Neutrophil (primary cell): Measurements from ENCODE around the gene ANKLE2.
"Not testable (repeated sequence)": the region's sequence is repeated elsewhere in the genome, so short reads cannot be mapped to it uniquely, and the experiment has no call there.

Experiments used
- H3K27ac ChIP-seq: fragments of 200-600 bp; sonication (generic); 2 replicates; pipeline ENCODE4 v1.5.1; 2016; ENCODE audit warnings: mild to moderate bottlenecking, moderate library complexity
- H3K27me3 ChIP-seq: fragments of 200-600 bp; sonication (generic); 2 replicates; pipeline ENCODE4 v1.6.0; 2016; ENCODE audit warnings: mild to moderate bottlenecking
- H3K36me3 ChIP-seq: fragments of 200-600 bp; sonication (generic); 2 replicates; pipeline ENCODE4 v1.5.1; 2017
- H3K4me1 ChIP-seq, 2 experiments: fragments of 200-600 bp in 1 of 2; sonication (generic) in 1 of 2; 1 replicate in 1 of 2; 2 replicates in 1 of 2; pipeline versions ENCODE4 v1.5.1 to v1.6.1; 2013 to 2016; ENCODE audit warnings: low read depth in 1 of 2, low read length in 1 of 2, mild to moderate bottlenecking in 1 of 2, moderate library complexity in 1 of 2; ENCODE audit not compliant: control insufficient read depth in 1 of 2, insufficient read depth in 1 of 2
- H3K4me3 ChIP-seq, 2 experiments: fragments of 200-600 bp in 1 of 2; sonication (generic) in 1 of 2; 1 replicate in 1 of 2; 2 replicates in 1 of 2; pipeline ENCODE4 v1.5.1; 2013 to 2016; ENCODE audit warnings: low read depth in 1 of 2, low read length in 1 of 2, mild to moderate bottlenecking in 1 of 2, moderate library complexity in 1 of 2
- H3K9me3 ChIP-seq: fragments of 200-600 bp; sonication (generic); 2 replicates; pipeline ENCODE4 v1.5.1; 2016
- TF ChIP-seq, protein P1 (sequence below): fragments of 200-600 bp; sonication (generic); IDR thresholded peaks from 2 replicates; pipeline ENCODE4 v1.5.1; 2016; ENCODE audit warnings: antibody characterized with exemption

The ANKLE2 gene

DNA sequence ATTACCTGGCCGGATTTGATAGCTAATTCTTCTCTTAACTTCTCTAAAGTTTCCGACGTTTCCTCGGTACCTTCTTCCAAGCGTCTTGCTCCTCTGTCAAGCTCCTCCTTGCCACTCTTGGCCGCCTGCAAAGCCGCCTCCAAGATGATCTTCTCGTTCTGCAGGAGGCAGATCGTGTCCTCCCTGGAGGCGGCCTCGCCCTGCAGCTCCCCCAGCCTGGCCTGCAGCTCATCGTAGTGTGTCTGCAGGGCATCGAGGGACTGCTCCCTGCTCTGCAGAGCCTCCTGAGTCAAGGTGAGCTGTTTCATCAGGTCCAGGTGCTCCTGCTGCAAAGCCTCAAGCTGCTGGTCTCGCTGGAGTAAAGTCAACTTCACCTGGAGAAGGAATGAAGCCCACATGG lies 34.2 kb upstream of the ANKLE2 start:
- H3K9me3 ChIP-seq: no peaks in the 10 kb centered on the region
- H3K36me3 ChIP-seq: peaks cover 84% of the 10 kb centered on the region
- H3K27ac ChIP-seq: no peak overlapping the region
- no peaks in the 10 kb centered on the region for H3K4me1 ChIP-seq
- TF ChIP-seq, protein P1, sequence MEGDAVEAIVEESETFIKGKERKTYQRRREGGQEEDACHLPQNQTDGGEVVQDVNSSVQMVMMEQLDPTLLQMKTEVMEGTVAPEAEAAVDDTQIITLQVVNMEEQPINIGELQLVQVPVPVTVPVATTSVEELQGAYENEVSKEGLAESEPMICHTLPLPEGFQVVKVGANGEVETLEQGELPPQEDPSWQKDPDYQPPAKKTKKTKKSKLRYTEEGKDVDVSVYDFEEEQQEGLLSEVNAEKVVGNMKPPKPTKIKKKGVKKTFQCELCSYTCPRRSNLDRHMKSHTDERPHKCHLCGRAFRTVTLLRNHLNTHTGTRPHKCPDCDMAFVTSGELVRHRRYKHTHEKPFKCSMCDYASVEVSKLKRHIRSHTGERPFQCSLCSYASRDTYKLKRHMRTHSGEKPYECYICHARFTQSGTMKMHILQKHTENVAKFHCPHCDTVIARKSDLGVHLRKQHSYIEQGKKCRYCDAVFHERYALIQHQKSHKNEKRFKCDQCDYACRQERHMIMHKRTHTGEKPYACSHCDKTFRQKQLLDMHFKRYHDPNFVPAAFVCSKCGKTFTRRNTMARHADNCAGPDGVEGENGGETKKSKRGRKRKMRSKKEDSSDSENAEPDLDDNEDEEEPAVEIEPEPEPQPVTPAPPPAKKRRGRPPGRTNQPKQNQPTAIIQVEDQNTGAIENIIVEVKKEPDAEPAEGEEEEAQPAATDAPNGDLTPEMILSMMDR: no peak
- H3K4me3 ChIP-seq: no peak overlapping the region
- H3K27me3 ChIP-seq: no peaks in the 10 kb centered on the region

DNA sequence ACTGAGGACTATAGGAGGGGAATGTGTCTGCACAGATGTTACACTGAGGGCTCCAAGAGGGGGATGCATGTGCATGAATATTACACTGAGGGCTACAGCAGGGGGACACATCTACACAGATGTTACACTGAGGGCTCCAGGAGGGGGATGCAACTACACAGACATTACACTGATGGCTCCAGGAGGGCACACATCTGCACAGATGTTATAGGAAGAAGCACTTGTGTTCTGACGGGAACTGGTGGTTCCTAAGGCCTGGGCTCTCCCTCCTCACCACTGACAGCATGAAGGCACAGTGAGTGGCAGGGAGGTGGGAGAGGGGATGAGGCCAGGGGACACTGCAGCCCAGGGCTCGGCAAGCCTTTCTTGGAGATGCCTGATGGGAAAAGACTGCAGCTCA lies 30.3 kb upstream of the ANKLE2 start:
- not testable (repeated sequence) for H3K9me3 ChIP-seq, H3K27me3 ChIP-seq, H3K4me1 ChIP-seq, H3K27ac ChIP-seq, H3K4me3 ChIP-seq
- H3K36me3 ChIP-seq: peaks cover 69% of the 10 kb centered on the region

DNA sequence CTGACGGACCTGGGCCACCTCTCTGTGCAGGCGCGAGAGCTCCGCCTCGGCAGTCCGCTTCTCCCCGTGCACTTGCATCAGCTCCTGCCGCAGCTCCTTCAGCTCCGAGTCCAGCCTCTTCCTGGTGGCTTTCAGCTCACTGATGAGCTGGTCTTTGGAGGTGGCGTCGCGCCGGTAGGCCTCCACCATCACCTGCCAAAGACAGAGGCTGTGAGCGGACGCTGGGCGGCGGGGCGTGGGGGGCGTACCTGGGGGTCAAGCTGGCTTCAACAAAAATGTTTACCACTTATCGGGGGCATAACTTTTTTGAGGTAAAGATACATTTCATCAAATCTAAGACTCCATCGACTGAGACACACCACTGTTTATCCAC lies 27.5 kb upstream of the ANKLE2 start:
- no peak overlapping the region for H3K27ac ChIP-seq
- H3K9me3 ChIP-seq: no peaks in the 10 kb centered on the region
- H3K36me3 ChIP-seq: peaks cover 68% of the 10 kb centered on the region
- TF ChIP-seq, protein P1: no peak
- H3K4me3 ChIP-seq: no peak overlapping the region
- no peaks in the 10 kb centered on the region for H3K27me3 ChIP-seq
- no peaks in the 10 kb centered on the region for H3K4me1 ChIP-seq

DNA sequence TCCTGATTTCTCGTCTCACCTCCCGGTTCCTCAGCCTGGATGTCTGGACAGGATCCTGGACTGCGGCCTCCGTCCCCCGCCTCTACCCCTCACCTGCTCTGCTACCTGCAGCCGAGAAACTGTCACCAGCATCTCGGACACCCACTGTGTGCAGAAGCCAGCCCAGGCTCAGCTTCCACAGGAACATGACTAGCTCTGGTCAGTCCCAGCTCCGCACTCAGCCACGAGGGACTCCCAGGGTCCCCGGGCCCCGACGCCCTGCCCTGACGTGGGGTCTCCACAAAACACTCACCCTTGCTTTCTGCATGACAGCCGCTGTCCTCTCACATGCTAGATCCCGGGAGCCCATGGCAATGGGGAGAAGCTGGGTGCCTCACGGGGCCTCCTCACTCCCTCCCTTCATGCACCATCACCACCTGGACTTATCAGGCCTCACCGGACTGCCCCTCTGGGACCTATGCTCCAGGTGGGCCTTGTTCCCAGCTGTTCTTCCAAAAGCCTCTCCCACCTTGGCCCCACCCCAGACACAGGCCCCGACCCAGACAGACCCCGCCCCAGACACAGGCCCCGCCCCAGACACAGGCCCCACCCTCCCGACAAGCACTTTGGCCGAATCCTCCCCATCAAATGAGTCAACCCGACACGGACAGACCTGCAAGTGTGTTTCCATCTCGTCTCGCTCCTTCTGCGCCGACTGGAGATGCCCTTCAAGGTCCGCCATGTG lies 26.9 kb upstream of the ANKLE2 start:
- Histone ChIP-seq H3K4me1 (no peaks in the 10 kb centered on the region), H3K4me3 (no peak overlapping the region), H3K36me3 (peaks cover 68% of the 10 kb centered on the region), H3K27ac (no peak overlapping the region), H3K9me3 (no peaks in the 10 kb centered on the region), H3K27me3 (no peaks in the 10 kb centered on the region)
- TF ChIP-seq, protein P1: no peak

DNA sequence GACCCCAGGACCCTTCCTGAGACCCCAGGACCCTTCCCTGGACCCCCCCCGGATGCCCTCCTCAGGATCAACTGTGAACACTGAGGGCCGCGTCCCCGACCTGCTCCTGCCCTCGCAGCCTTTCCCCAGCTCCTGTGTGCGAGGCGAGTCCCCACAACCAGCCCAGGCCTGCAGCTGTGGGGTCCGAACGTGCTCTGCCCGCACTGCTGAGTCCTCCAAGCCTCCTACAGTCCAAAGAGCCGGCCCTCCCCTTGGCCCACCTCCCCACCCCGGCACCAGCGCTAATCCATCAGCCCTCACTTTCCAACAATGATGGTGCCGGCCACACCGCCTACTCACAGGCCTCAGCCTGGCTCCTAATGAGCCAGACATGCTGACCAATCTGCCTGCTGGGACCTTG lies 26.2 kb upstream of the ANKLE2 start:
- peaks cover 75% of the 10 kb centered on the region for H3K36me3 ChIP-seq

DNA sequence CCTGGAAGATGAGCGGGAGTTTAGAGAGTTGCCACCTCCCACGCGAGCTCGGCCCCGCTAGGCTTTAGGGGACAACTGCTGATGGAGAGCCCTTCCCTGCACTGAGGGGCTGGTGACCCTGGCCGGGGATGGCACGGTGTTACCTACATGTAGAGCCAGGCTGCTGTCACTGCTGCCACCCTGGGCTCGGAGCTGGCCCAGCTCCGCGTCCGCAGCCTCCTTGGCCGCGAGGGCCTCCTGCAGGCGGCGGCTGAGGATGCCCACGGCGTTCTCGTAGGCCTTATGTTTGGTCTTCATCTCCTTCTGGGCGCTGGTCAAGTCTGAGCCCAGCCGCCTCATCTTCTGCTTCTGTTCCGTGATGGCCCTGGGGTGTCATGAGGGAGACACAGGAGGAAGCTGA lies 24.6 kb upstream of the ANKLE2 start:
- H3K36me3 ChIP-seq: peaks cover 80% of the 10 kb centered on the region

More for the DNA sequence above, 26.2 kb upstream of the ANKLE2 start:
- Histone ChIP-seq H3K4me3 (no peak overlapping the region), H3K27ac (no peak overlapping the region), H3K4me1 (no peaks in the 10 kb centered on the region), H3K27me3 (no peaks in the 10 kb centered on the region), H3K9me3 (no peaks in the 10 kb centered on the region)
- TF ChIP-seq, protein P1: no peak

More for the DNA sequence above, 24.6 kb upstream of the ANKLE2 start:
- H3K27me3 ChIP-seq: no peaks in the 10 kb centered on the region
- H3K9me3 ChIP-seq: no peaks in the 10 kb centered on the region
- H3K4me3 ChIP-seq: no peak overlapping the region
- TF ChIP-seq, protein P1: no peak
- no peaks in the 10 kb centered on the region for H3K4me1 ChIP-seq
- no peak overlapping the region for H3K27ac ChIP-seq
